Activated CD4-positive, alpha-beta T cell treated with anti-CD3 and anti-CD28 coated beads, Interleukin-2, Interleukin-4, amounts not matched to agents 100 ng/mL and 50 ng/mL, durations not matched to agents 16 hours and 8 hours (primary cell): ENCODE data around the gene SLC38A6.
"Not testable (repeated sequence)": the region's sequence is repeated elsewhere in the genome, so short reads cannot be mapped to it uniquely, and the experiment has no call there.

Experiments
- DNase-seq: peaks from one replicate; pipeline ENCODE4 v3.0.0-alpha.2; 2020; ENCODE audit warnings: low spot score

The SLC38A6 gene

GRCh38 chr14:61051051-61051450 is 70.0 kb downstream of the SLC38A6 start:
- DNase-seq: no peak

DNA sequence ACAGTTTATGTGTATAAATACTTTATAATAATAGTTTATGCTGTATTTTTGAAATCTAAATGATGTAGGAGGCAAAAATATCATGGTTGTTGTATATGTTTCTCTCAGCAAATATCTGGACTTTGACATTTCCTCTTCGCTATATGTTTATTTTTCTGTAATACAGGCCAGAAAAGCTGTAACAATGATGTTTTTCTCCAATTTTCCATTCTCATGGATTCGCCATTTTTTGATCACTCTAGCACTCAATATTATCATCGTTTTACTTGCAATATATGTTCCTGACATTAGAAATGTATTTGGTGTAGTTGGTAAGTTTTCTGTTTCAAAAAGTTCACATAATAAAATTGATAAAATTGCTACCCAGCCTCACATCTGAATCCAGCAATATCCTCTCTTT is 70.6 kb downstream of the SLC38A6 start:
- DNase-seq: no peak

- no peak for DNase-seq
Measured at GRCh38 chr14:61063461-61063860, 82.4 kb downstream of the SLC38A6 start.

DNA sequence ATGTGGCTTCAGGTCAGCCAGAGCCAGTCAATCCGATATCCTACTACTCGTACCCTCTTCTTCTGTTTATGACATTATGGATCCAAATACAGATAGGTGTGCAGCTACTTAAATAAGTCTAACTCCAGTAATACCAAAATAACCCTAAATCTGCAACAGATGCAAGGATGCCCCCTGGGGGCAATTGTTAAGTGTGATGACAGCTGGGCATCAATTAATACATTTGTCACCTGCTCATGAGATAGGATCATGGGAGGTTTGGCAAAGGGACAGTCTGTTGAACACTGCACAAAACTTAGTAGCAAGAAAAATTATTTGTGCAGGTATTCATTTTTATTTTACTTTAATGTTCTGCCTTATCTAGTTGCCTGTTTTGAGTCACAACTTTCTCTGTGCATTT is 83.2 kb downstream of the SLC38A6 start:
- no peak for DNase-seq

GRCh38 chr14:61064856-61065255 is 83.8 kb downstream of the SLC38A6 start:
- no peak for DNase-seq

DNA sequence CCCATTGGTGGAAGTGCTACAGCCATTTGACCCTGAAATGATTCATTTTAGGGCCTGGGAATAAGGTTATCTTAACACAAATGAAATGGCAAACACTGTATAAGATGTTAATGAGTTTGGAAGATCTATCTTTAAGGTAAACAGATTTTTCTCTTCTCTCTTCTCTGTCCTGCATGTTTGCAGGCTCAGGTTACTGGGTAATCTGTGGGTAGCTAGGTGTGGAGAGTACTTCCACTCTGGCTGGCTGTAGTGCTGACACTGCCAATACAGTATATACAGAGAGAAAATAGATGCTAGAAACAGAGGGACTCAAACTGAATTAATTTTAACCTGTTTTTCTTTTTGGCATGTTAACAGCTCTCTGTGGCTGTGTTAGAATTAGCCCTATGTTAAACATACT is 84.6 kb downstream of the SLC38A6 start:
- no peak for DNase-seq

- DNase-seq: not testable (repeated sequence)
Measured at GRCh38 chr14:61072442-61072841, 91.4 kb downstream of the SLC38A6 start.

DNA sequence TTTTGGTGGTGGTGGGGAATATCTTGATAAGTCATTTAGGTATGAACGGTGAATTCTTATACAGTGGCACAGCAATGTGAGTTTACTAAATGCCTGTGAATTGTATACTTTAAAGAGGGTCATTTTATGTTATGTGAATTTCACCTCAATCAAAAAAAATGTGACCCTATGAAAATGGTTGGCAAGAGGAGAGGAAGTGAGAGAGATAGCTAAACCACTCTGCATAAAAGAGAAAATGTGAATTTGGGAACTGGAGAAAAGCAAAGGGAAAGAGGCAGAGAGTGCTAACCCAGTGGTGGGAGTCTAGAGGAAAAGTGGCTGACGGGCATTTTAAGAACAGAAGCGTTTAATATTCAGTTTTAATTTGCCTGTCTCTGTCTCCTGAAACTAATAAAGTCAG is 93.8 kb downstream of the SLC38A6 start:
- no peak for DNase-seq

- no peak for DNase-seq
Measured at GRCh38 chr14:61076556-61076955, 95.5 kb downstream of the SLC38A6 start.

DNA sequence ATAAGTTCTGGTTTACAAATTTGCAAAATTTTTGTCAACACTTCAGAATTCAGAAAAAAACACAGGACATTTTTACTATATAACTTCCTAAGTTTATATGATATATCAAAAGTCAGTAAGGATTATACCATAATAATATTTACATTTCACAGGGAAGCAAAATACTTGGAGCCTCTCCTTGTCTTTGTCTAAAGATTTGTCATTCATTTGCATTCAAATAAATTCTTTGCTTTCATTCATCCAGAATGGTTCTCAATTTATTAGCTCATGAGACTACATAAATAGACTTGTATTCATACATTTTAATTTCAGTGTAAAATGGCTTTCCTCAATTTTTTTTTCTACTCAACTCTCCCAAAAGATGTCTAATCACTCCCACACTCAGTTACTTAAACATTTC is 96.4 kb downstream of the SLC38A6 start:
- DNase-seq: no peak

- no peak for DNase-seq
Measured at GRCh38 chr14:61077951-61078720, 97.1 kb downstream of the SLC38A6 start.

GRCh38 chr14:61080591-61081010 is 99.6 kb downstream of the SLC38A6 start:
- no peak for DNase-seq

DNA sequence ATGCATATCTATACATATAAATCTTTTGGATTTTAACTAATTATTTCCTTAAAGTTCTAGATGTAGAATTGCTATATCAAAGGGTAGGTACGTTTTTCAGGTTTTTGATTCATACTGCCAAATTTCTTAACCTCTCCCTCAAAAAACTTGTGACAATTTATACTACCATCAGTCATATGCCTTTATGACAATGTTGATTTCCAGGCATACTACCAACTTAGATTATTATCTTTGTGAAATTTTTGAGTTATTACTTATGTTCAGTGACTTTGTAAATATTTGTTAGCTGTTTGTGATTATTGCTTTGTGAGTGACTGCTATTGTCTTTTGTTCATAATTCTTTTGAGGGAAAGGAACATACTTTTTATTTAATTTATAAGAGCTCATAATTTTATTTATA is 107.0 kb downstream of the SLC38A6 start:
- no peak for DNase-seq

GRCh38 chr14:61089126-61089750 is 108.2 kb downstream of the SLC38A6 start:
- no peak for DNase-seq

- peak; percentile 28 for DNase-seq
Measured at GRCh38 chr14:61090432-61091216, 109.6 kb downstream of the SLC38A6 start.

DNA sequence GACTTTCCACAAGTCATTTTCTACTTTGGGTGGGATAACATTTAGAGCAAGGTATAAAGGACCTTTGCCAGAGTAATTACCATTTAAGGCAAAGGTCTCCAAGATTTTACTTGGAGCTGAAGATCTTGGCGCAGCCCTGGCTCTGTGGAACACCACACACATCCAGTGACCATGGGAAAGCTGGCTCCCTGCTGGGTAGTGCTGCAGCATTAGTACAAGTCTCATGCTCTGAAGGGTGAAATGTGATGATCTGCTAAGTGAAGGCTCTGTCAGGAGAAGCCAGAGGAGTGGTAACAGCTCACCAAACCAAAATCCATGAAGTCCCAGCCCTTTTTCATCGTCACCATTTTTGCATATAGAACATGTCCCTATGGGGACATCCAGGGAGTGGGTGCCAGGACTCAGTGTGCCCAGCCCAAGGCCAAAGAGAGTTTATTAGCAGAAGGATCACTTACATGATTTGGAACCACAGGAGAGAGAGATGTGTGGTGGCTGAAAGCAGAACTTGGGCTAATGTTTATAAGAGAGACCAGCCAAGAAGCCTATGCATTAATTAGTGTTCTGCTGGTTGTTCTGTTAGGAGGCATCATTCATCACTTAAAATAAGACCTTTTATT is 110.7 kb downstream of the SLC38A6 start:
- DNase-seq: no peak

GRCh38 chr14:61098096-61098495 is 117.1 kb downstream of the SLC38A6 start:
- DNase-seq: not testable (repeated sequence)

DNA sequence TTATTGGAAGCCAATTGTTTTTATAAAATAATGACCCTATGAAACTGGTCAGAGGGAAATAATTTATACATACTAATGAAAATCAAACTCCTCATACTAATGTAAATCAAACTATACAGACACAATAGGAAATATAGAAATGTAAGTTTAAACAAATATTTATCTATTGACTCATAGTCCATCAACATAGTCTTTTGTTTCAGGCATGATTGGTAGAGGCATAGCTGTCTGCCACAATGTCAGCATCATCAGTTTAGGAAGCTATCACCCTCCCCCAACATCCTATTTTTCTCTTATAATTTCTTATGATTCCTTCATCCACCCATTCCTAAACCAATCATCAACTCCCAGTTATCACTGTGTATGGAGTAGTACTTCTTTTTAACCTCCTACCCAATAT is 117.7 kb downstream of the SLC38A6 start:
- no peak for DNase-seq

DNA sequence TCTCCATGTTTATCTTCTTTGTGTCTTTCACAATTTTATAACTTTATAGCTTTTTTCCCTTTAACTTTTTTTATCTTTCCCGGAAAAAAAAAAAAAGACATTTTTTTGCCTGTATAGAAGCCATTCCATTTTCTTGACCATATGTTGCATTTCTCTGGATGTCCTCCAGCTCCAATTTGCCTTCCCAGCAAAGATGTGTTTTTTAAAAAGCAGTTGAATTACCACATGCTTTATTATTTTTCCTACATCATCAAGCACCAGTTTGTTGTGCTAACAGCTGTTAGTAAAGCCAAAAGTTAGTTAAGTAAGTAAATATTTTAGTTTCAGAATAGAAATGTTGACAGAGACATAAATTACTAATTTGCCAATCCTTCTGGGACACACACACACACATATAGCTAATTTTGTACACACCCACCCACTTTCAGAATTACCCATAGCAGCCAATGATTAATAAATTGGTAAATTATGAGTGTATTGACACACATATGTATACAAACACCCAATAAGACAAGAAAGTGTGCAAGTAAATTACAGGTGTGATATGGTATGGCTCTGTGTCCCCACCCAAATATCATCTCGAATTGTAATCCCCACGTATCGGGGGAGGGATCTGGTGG is 118.3 kb downstream of the SLC38A6 start:
- DNase-seq: no peak

DNA sequence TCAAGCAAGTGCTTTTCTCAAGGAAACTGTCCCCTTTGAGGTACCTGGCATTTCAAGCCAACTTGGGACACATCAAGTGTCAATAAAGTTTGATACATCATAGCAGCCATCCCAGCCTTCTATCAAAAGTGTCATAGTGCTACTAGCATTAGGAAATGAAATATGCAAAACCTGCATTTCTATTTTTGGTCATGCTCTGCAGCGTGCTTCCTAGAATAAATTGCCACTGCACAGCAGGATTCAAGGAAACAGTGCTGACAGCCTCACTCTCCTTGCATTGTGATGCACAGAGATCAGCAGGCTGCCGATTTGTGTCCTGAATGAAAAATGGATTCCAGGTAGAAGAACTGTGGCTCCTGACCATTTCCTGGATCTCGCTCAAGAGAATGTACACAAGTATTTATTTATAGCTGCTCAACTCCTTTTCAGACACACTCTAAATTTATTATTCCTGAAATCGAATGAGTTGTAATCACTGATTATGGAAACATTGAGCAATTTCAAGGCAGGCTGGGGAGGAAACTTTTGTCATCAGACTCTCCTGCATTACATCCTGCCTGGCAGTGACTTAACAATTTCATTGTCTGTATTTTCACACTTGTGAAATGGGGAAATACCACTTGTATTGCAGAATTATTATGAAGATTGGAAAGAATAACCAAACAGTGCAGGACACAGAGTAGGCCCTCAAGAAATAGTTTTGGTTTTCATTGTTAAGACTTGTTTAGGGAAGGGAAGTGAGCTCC is 120.9 kb downstream of the SLC38A6 start:
- peak; percentile 44 for DNase-seq
